Kidney (tissue), 14 donors: ENCODE measurements around the gene SERPINI2. TPM values are rescaled to one million over a fixed set of nuclear protein-coding genes. Genes with fewer than 3 reads are reported as not detected.

Source experiments
- DNase-seq, 5 donors: peaks; one replicate each; pipeline ENCODE4 v3.0.0-alpha.2; 2013 to 2020
- FAIRE-seq: peaks from 2 replicates; lab custom pipeline; 2012; peaks lifted over from hg19 to GRCh38; lab: Jason Lieb, UNC
- H3K27ac ChIP-seq, 2 donors: one replicate each; pipeline ENCODE4 v1.7.0; 2013; ENCODE audit warnings: low read depth in 2 of 2, low read length in 2 of 2, inconsistent platforms in 1 of 2
- H3K27me3 ChIP-seq: one replicate; pipeline ENCODE4 v1.7.1; 2013; ENCODE audit warnings: low read length, inconsistent platforms; ENCODE audit not compliant: control insufficient read depth, insufficient read depth
- H3K36me3 ChIP-seq, 3 donors: one replicate each; pipeline versions ENCODE4 v1.7.0 to v1.7.1; 2013; ENCODE audit warnings: low read length in 3 of 3, control low read depth in 1 of 3, inconsistent platforms in 1 of 3; ENCODE audit not compliant: insufficient read depth in 3 of 3, control insufficient read depth in 2 of 3
- H3K4me1 ChIP-seq, 3 donors: one replicate each; pipeline versions ENCODE4 v1.7.0 to v1.7.1; 2013; ENCODE audit warnings: low read length in 3 of 3, inconsistent platforms in 1 of 3, low read depth in 1 of 3; ENCODE audit not compliant: control insufficient read depth in 2 of 3, insufficient read depth in 2 of 3
- H3K4me3 ChIP-seq, 3 donors: one replicate each; pipeline versions ENCODE4 v1.7.0 to v1.8.1; 2013; ENCODE audit warnings: low read length in 3 of 3, control low read depth in 1 of 3, inconsistent platforms in 1 of 3
- H3K9ac ChIP-seq, 3 donors: one replicate each; pipeline versions ENCODE4 v1.7.0 to v1.7.1; 2013; ENCODE audit warnings: low read length in 3 of 3, control low read depth in 1 of 3, inconsistent platforms in 1 of 3
- H3K9me3 ChIP-seq, 3 donors: one replicate each; pipeline versions ENCODE4 v1.7.0 to v1.7.1; 2013; ENCODE audit warnings: low read length in 3 of 3, control low read depth in 1 of 3, inconsistent platforms in 1 of 3; ENCODE audit not compliant: control insufficient read depth in 2 of 3, insufficient read depth in 1 of 3
- CTCF ChIP-seq: IDR thresholded peaks from 3 replicates; pipeline ENCODE4 v1.5.1; 2012; ENCODE audit warnings: mild to moderate bottlenecking, moderate library complexity, borderline replicate concordance; ENCODE audit not compliant: insufficient read depth; ENCODE audit errors: extremely low read depth
- intact Hi-C: fragments of 100-400 bp; cut with DNase I; formaldehyde crosslinking; loops from one replicate; pipeline ENCODE4 v1.11.1; 2022
- polyA plus RNA-seq: library from polyadenylated mRNA; stranded (reverse); fragments of 350-450 nt; fragmentation: Illumina TruSeq; extraction: RNeasy Lipid Tissue Mini Kit (QIAGEN cat#74804); gene quantifications from one replicate; pipeline ENCODE4 v1.2.3, GENCODE V29; 2014; ENCODE audit warnings: low read depth, low replicate concordance; ENCODE audit not compliant: insufficient read depth
- total RNA-seq: library from RNA; stranded (reverse); fragmentation: NEBNext Ultra II Directional; extraction: Animal tissue kit (Norgen Biotek cat#: 25700); gene quantifications from one replicate; pipeline ENCODE4 v1.2.1, GENCODE V29; 2021
- donor health status: control.
- donor health status: control.
- donor health status: control.
- donor health status: control.
- donor health status: control.
- donor health status: DM: yes; HTN: yes; CAD: no.
- donor health status: Normal renal cell carcinoma (clear cell type).

SERPINI2 gene
- total and polyA plus RNA-seq, 2 donors from 2014 or later = not detected

DNA sequence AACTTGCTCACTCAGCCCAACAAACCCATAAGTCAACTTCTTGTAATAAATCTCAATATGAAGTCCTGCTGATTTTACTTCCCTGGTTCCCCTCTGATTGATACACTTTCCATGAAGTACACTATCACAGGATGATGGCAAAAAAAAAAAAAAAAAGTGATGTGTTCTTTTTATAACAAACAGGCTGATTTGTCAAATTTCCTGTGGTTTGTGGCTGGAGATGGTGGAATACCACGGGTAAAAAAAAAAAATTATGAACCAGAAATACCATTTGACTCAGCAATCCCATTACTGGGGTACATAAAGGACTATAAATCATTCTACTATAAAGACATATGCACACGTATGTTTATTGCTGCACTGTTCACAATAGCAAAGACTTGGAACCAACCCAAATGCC lies 10.7 kb upstream of the SERPINI2 start:
- intact Hi-C loops = no loop called here
- Histone ChIP-seq H3K27me3 (no peaks in the 10 kb centered on the region), H3K27ac (no peak overlapping the region), H3K36me3 (no peaks in the 10 kb centered on the region), H3K9me3 (no peaks in the 10 kb centered on the region), H3K4me3 (no peak overlapping the region), H3K4me1 (no peaks in the 10 kb centered on the region), H3K9ac (no peak overlapping the region)
- TF ChIP-seq CTCF = no peak
- FAIRE-seq (no peak), DNase-seq (no peak)

DNA sequence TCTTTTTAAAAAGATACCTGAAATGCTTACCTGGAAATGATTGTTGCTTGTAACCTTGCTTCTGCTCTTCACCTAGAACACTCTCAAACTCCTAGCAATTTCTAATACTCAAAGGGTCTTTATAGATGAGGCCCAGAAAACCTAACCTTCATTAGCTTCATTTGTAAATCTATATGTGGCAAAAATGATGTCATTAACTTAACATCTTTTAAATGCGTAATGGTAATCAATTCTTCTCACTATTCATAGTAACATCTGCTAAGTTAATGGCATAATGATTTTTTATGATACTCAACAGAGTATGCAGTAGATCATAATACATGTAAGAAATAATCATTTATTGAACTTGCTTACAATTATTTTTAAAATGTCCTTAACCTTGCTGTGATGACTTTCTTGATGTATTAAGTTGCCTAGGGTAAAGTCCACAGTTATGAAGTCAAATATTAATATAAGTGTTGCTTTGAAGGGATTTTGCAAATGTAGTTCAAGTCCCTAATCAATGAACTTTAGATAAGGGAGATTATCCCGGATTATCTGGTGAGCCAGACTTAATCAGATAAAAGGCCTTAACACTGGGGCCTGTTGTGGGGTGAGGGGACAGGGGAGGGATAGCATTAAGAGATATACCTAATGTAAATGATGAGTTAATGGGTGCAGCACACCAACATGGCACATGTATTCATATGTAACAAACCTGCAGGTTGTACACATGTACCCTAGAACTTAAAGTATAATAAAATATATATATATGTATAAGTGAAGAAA lies 10.1 kb upstream of the SERPINI2 start:
- no peak for DNase-seq
- no peak for FAIRE-seq
- H3K9ac ChIP-seq = no peak overlapping the region
- H3K4me3 ChIP-seq = no peak overlapping the region
- intact Hi-C loops = no loop called here
- H3K36me3 ChIP-seq = no peaks in the 10 kb centered on the region
- no peaks in the 10 kb centered on the region for H3K4me1 ChIP-seq
- no peaks in the 10 kb centered on the region for H3K9me3 ChIP-seq
- no peaks in the 10 kb centered on the region for H3K27me3 ChIP-seq
- TF ChIP-seq CTCF = no peak
- no peak overlapping the region for H3K27ac ChIP-seq

GRCh38 chr3:167481164-167481563 lies 7.3 kb upstream of the SERPINI2 start:
- no peak for FAIRE-seq

More at GRCh38 chr3:167481164-167481563, 7.3 kb upstream of the SERPINI2 start:
- Histone ChIP-seq H3K9me3 (no peaks in the 10 kb centered on the region), H3K4me1 (no peaks in the 10 kb centered on the region), H3K4me3 (no peak overlapping the region), H3K36me3 (no peaks in the 10 kb centered on the region), H3K27me3 (no peaks in the 10 kb centered on the region), H3K27ac (no peak overlapping the region), H3K9ac (no peak overlapping the region)
- DNase-seq = no peak
- no peak for TF ChIP-seq CTCF
- intact Hi-C loops = no loop called here
